NCI-H2196 (cell line): ENCODE data around the gene SUGP2.
A peak's percentile ranks its signal among the peaks of the same experiment; 100 is the strongest.
"Not testable (repeated sequence)": the region's sequence is repeated elsewhere in the genome, so short reads cannot be mapped to it uniquely, and the experiment has no call there.

Experiments
- DNase-seq: peaks from one replicate; lab custom pipeline; 2025; ENCODE audit not compliant: unreplicated experiment; lab: John Stamatoyannopoulos, UW

SUGP2 gene

GRCh38 chr19:19033176-19033425 is 216 bp downstream of the SUGP2 start:
- DNase-seq, result no peak

GRCh38 chr19:19032420-19033175 is 719 bp downstream of the SUGP2 start:
- peak; percentile 76 for DNase-seq

DNA sequence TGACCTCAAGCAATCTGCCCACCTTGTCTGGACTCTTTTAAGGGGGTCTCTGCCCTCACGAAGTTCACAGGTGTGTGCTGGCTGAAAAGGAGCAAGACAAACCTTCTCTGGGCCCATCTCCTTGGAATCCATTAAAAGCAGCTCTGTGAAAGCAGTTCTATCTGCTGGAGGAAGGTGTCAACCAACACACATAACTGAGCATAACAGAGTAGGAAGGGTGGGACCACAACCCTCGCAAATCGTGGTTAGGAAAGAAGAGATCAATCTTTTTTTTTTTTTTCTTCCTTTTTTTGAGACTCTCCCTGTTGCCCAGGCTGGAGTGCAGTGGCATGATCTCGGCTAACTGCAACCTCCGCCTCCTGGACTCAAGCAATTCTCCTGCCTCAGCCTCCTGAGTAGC is 1.4 kb downstream of the SUGP2 start:
- no peak for DNase-seq

DNA sequence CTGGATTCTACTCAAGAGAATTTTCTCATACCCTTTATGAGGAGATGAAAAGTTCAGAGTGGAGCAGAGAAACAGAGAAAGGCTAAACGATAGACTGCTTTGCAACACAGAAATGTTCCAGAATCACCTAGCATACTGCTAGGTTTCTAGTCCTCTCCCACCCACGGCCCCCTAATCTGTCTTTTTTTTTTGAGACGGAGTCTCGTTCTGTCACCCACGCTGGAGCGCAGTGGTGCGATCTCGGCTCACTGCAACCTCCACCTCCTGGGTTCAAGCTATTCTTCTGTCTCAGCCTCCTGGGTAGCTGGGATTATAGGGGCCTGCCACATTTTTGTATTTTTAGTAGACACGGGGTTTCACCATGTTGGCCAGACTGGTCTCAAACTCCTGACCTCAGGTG is 4.8 kb downstream of the SUGP2 start:
- no peak for DNase-seq

DNA sequence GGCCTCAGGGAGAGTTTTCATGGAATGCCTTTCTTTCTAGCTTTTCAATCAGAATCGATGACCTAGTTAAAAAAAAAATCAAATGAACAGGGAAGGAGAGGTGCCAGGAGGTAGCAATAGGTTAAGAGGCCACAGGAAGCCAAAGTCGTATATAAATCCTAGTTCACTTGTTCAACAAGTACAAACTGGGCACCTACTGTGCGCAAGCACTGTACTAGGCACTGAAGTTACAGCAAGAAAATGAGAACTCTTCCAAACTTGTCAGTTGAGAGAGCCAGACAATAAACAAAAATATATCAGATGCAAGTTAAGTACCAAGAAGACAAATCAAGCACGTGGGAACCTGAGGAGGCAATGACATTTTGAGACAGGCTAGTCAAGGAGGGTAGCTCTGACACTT is 6.1 kb downstream of the SUGP2 start:
- no peak for DNase-seq

DNA sequence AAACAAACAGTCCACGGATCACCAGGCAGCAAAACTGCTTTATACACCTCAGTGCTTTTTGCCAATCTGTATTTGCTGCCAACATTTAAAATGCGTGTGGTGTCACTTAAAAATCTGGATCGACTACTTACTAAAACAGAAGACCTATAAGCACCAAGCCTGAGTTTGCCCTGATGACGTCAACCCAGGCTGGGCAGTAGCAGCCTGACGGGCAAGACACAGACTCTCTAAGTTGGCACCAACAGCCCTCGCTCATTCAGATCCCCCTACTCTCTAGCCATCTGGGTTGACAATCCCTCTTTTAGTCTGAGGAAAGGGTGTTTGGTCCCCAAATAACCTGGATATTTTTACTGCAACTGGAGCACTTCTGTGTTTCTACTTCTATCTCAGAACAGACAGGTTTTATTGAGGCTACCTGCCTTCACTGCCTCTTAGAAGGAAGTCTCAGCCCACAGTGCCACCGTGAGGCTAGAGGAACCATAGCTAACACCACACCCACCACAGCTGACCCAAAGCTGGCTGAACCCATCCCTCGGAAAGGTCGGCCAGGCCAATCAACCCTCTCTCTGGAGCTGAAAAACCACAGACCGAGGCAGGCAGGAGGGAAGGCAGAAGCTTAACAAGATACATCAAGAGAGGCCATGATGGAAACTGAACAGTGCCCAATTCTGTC is 6.9 kb downstream of the SUGP2 start:
- DNase-seq, result peak; percentile 47

- DNase-seq, result no peak
Measured at GRCh38 chr19:19025861-19026260, 7.5 kb downstream of the SUGP2 start.

- not testable (repeated sequence) for DNase-seq
Measured at GRCh38 chr19:19023376-19023775, 9.9 kb downstream of the SUGP2 start.

- no peak for DNase-seq
Measured at GRCh38 chr19:19022380-19022961, 10.8 kb downstream of the SUGP2 start.

GRCh38 chr19:19021115-19021514 is 12.2 kb downstream of the SUGP2 start:
- DNase-seq, result no peak

DNA sequence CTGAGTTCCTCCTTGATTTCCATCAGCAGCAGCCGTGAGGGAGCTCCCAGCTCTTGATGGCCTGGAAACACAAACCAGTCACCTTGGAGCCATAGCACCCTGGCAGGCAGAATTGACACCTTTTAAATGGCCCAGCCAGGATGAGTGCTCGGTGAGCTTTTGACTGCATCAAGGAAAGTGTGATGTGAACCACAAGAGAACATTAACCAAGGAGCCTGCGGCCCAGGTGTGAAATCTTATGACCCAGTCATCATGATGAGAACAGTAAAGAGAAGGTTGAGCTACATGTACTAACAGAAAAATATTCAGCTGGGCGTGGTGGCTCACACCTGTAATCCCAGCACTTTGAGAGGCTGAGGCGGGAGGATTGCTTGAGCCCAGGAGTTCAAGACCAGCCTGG is 22.8 kb downstream of the SUGP2 start:
- no peak for DNase-seq

DNA sequence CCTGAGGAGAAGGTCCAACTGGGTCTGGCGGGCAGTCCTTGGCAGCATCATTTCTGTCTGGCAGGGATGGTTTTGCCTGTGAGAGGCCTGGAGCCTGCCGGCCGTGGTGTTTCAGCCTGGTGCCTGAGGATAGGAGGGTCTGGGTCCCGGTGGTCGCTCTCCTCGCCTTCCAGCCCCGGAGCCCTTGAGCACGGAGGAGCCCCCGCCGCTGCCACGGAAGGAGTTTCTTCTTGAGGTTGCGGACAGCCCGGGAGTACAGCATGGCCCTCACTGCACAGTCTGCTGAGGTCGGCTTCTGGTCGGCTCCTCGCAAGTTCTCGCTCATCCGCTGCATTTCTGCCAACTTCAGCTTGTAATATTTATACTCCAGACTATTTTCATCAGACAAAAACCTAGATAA is 23.4 kb downstream of the SUGP2 start:
- no peak for DNase-seq

DNA sequence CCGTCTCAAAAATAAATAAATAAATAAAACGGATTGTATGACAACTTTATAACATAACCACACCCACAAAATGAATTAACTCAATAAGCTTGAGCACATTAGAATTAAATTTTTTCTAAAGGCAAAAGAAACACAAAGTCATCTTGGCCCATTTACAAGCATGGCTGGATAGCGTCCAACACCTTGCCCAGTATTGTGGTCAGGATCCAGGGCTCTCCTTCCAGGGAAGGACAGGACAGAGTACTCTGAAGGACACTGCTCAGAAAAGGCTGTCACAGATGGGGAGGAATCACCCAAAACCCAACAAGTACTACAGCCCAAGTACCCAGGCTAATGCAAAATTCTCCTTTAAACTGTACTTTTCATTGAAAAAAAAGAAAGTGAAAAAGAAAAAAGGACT is 27.1 kb downstream of the SUGP2 start:
- DNase-seq, result no peak

DNA sequence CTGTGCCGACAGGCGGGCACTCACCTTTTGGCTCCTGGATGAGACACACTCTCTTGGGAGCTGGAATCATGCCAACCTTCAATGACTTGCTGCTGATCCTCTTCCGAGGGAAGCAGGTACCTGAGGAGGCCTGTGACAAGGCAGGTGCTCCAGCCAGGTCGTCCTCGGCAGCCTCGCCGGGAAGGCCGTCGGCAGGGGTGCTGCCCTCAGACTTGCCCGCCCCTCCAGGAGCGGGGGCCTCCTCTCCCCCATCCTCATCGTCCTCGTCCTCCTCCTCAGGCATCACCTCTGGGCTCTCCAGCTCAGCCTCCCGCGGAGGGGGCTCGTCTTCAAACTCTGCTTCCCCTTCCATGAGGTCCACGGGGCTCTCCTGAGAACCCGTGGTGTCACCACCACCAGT is 29.2 kb downstream of the SUGP2 start:
- no peak for DNase-seq

- DNase-seq, result peak; percentile 15
Measured at GRCh38 chr19:18999896-19000620, 33.3 kb downstream of the SUGP2 start.

DNA sequence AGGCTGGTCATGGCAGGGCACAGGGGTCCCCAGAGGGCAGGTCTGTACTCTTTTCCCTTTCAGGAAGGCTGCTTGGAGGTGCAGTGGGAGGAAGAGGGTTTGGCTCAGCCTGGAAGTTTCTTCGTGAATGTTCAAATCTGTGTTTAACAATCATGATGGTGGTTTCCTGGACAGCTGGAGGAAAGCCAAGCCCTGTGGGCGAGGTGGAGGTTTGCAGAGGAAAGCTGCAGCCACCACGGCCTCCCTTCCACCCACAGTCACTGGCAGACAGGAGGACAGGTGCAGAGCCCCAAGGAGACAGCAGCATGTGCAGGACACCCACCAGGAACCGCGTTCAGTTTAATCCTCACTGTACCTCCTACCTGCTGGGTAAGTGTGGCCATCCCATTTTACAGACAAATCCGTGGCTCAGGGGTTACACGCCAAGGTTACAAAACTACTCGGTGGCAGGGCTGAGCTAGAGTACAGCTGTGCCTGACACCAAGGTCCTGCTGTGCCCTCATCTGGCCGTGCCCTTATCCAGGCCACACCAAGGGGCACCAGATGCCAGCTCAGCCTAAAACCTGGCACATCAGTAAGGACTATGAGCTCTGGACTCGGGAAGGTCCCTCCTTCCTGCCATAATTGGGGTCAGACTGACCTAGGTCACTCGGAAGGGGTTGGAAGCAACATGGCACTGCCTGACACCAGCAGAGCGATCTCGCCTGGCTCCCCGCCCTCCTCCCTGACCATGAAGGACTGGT is 34.1 kb downstream of the SUGP2 start:
- no peak for DNase-seq

DNA sequence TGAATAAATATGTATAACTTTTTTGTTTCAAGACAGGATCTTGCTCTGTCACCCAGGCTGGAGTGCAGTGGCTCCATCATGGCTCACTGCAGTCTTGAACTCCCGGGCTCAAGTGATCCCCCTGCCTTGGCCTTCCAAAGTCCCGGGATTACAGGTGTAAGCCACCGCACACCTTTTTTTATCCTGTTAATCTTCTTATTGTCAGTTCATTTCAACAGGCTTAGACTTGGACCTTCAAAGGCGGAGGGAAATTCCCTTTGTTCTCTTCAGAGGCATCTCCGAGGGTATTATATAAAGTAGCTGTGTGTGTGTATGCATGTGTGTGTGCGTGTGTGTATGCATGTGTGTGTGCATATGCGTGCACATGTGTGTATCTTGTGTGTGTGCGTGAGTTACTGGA is 35.0 kb downstream of the SUGP2 start:
- DNase-seq, result no peak

DNA sequence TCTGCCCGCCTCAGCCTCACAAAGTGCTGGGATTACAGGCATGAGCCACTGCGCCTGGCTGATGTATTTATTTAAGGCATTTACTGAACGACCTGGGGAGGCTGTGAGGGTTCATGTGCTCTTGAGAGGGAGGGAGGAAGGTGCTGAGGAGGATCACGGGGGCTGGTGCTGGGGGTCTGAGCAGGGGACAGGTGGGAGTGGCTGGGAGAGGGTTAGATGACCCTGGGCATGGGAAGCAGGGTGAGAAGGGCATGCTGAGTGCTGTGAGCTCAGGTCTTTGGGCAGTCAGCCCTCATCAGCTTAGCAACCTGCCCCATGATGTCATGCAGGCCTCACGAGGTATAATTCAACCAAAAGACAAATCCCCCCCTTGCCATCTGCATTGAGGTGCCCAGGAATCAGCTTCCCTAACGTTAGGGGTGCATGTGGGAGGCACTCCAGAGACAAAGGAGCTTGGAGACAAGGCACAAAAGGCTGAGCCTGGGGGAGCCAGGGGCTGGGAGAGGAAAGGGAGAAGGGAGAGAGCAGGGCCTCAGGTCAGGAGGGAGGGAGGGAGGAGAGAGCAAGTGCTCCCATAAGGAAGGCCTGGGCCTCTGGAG is 36.4 kb downstream of the SUGP2 start:
- no peak for DNase-seq

DNA sequence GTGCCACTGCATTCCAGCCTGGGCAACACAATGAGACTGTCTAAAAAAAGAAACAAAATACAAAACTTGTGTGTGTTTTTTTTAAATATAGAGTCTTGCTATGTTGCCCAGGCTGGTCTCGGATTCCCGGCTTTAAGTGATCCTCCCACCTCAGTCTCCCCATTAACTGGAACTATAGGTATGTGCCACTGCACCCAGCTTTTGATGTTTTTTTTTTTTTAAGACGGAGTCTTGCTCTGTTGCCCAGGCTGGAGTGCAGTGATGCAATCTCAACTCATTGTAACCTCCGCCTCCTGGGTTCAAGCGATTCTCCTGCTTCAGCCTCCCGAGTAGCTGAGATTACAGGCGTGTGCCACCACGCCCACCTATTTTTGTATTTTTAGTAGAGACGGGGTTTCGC is 37.0 kb downstream of the SUGP2 start:
- DNase-seq, result no peak

GRCh38 chr19:18995804-18996241 is 37.5 kb downstream of the SUGP2 start:
- DNase-seq, result peak; percentile 62

DNA sequence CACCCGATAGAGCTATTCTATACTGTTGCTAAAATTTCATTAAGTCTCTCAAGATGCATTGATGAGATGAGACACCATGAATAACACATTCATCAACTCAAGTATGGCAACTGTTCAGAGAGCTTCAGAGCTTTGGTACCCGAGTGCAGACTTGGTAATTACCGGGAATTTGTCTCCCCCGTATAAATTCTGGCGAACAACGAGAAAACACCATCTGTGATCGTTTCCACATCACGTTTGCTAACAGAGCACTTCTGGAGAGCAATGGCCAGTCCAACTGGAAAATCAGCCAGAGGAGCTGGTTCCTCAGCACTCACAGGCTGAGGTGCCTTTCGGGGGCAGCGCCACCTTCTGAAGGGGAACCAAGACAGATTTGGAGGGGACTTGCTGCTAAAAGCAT is 40.2 kb downstream of the SUGP2 start:
- no peak for DNase-seq
